Measurements from ENCODE around the gene ZNF862. TPM values are rescaled to one million over a fixed set of nuclear protein-coding genes. Genes with fewer than 3 reads are reported as not detected.

Gene ZNF862
- polyA plus RNA-seq, 3 donors = 1.3 to 18.4 (median 2.7) TPM

DNA sequence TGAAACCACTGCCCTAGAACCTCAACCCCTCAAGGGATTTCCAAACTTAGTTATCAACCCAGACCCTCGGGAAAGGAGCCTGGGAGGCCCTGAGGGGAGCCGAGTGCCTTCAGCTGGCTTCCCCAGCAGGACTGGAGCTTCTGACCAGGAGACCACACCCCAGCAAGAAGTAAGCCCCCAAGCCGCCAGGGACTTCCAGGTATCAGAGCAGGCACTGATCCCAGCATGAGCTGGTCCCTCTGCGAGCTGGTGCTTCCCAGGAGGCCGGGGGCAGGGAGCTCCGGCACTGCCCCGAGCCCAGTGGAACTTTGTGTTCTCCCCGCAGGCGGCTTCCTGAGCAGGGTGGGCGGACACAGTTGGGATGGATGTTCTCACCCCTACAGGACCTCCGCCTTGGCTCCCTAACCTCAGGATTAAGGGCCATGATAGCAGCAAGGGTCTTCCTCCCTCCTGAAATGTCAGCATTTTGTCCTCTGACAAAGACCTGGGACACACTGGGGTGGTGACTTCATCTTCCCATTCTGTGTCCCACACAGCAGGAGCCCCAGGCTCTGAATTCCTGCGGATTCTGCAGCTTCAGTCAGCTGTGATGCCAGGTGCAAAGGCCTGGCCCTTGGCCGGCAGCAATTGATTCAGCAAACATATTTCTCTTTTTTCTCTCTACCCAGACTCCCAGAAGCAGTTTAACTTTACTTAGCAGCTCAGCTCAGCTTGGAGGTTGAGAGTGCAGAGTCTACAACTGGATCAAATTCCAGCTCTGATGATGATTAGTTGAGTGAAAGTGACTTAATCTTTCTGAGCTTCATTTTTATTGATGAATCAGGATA, 47.2 kb downstream of the ZNF862 start:
- H3K27me3 Mint-ChIP-seq (ENCODE audit: low read depth in 3 of 3) = peaks cover 1 to 2% (median 2%) of the 10 kb centered on the region in 3 donors
- peaks cover 7 to 8% of the 10 kb centered on the region in 2 donors for H3K4me1 ChIP-seq (ENCODE audit: control insufficient read depth in 1 of 2, insufficient read depth in 2 of 2, low read length in 2 of 2)
- no peak overlapping the region for H3K4me3 ChIP-seq (replicated peaks in 1 of 3; ENCODE audit: low read depth in 2 of 3, low read length in 3 of 3)
- H3K9ac ChIP-seq (ENCODE audit: insufficient read depth, low read length, poor library complexity, severe bottlenecking) = no peak overlapping the region
- no peak overlapping the region for H3K27ac Mint-ChIP-seq
- DNase-seq = peak in 1 of 3 donors; percentile 1
- H3K9me3 Mint-ChIP-seq = peaks cover 0 to 3% (median 0%) of the 10 kb centered on the region in 7 donors
- H3K4me2 ChIP-seq (replicated peaks; ENCODE audit: extremely low read depth, low read length, poor library complexity, severe bottlenecking) = no peak overlapping the region
- no peaks in the 10 kb centered on the region for H3K36me3 ChIP-seq (replicated peaks in 1 of 2; ENCODE audit: control insufficient read depth in 1 of 2, insufficient read depth in 2 of 2, low read length in 2 of 2)
- no peaks in the 10 kb centered on the region for H3K27me3 ChIP-seq (ENCODE audit: control insufficient read depth in 2 of 2, insufficient read depth in 2 of 2, low read length in 2 of 2)
- TF ChIP-seq, protein P1, sequence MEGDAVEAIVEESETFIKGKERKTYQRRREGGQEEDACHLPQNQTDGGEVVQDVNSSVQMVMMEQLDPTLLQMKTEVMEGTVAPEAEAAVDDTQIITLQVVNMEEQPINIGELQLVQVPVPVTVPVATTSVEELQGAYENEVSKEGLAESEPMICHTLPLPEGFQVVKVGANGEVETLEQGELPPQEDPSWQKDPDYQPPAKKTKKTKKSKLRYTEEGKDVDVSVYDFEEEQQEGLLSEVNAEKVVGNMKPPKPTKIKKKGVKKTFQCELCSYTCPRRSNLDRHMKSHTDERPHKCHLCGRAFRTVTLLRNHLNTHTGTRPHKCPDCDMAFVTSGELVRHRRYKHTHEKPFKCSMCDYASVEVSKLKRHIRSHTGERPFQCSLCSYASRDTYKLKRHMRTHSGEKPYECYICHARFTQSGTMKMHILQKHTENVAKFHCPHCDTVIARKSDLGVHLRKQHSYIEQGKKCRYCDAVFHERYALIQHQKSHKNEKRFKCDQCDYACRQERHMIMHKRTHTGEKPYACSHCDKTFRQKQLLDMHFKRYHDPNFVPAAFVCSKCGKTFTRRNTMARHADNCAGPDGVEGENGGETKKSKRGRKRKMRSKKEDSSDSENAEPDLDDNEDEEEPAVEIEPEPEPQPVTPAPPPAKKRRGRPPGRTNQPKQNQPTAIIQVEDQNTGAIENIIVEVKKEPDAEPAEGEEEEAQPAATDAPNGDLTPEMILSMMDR (IDR thresholded peaks at IDR 0.05) = no peak
- no peaks in the 10 kb centered on the region for H4K20me1 ChIP-seq (ENCODE audit: insufficient read depth, low read length)
- H3K27ac ChIP-seq (ENCODE audit: low read depth in 1 of 2, low read length in 2 of 2) = no peak overlapping the region
- H2AFZ ChIP-seq (ENCODE audit: insufficient read depth, low read depth, low read length, poor library complexity, severe bottlenecking) = no peak overlapping the region
- H3K9me3 ChIP-seq (replicated peaks in 1 of 2; ENCODE audit: control insufficient read depth in 1 of 2, insufficient read depth in 1 of 2, low read length in 2 of 2) = no peaks in the 10 kb centered on the region
- intact Hi-C loops (cut with micrococcal nuclease) = no loop called here
- 94% methylated on average over 12 of the region's 13 CpGs for WGBS (ENCODE audit: insufficient coverage)
- no peaks in the 10 kb centered on the region for H3K79me2 ChIP-seq (ENCODE audit: insufficient read depth, low read length)
- no peak overlapping the region for H3K4me3 Mint-ChIP-seq
- no peaks in the 10 kb centered on the region for H3K36me3 Mint-ChIP-seq
- H3K4me1 Mint-ChIP-seq = peaks cover 11% of the 10 kb centered on the region

- TF ChIP-seq, protein P1 (IDR thresholded peaks at IDR 0.05) = no peak
- H3K4me3 Mint-ChIP-seq = no peak overlapping the region
- peaks cover 1 to 2% (median 2%) of the 10 kb centered on the region in 3 donors for H3K27me3 Mint-ChIP-seq (ENCODE audit: low read depth in 3 of 3)
- peak in 2 of 3 donors; percentile 26 to 33 for DNase-seq
- H3K9me3 Mint-ChIP-seq = peaks cover 0 to 3% (median 0%) of the 10 kb centered on the region in 7 donors
- H3K27ac ChIP-seq (ENCODE audit: low read depth in 1 of 2, low read length in 2 of 2) = no peak overlapping the region
- H3K36me3 ChIP-seq (replicated peaks in 1 of 2; ENCODE audit: control insufficient read depth in 1 of 2, insufficient read depth in 2 of 2, low read length in 2 of 2) = no peaks in the 10 kb centered on the region
- H3K36me3 Mint-ChIP-seq = no peaks in the 10 kb centered on the region
- peaks cover 11% of the 10 kb centered on the region for H3K4me1 Mint-ChIP-seq
- H3K27ac Mint-ChIP-seq = no peak overlapping the region
- H3K4me1 ChIP-seq (ENCODE audit: control insufficient read depth in 1 of 2, insufficient read depth in 2 of 2, low read length in 2 of 2) = peaks cover 7 to 8% of the 10 kb centered on the region in 2 donors
- no peaks in the 10 kb centered on the region for H3K79me2 ChIP-seq (ENCODE audit: insufficient read depth, low read length)
- intact Hi-C loops (cut with micrococcal nuclease) = no loop called here
- H3K9ac ChIP-seq (ENCODE audit: insufficient read depth, low read length, poor library complexity, severe bottlenecking) = no peak overlapping the region
- no peaks in the 10 kb centered on the region for H3K27me3 ChIP-seq (ENCODE audit: control insufficient read depth in 2 of 2, insufficient read depth in 2 of 2, low read length in 2 of 2)
- no CpG with 5 or more reads among the region's 4 CpGs for WGBS (ENCODE audit: insufficient coverage)
- H3K4me2 ChIP-seq (replicated peaks; ENCODE audit: extremely low read depth, low read length, poor library complexity, severe bottlenecking) = no peak overlapping the region
- no peak overlapping the region for H2AFZ ChIP-seq (ENCODE audit: insufficient read depth, low read depth, low read length, poor library complexity, severe bottlenecking)
- no peaks in the 10 kb centered on the region for H3K9me3 ChIP-seq (replicated peaks in 1 of 2; ENCODE audit: control insufficient read depth in 1 of 2, insufficient read depth in 1 of 2, low read length in 2 of 2)
- H4K20me1 ChIP-seq (ENCODE audit: insufficient read depth, low read length) = no peaks in the 10 kb centered on the region
- H3K4me3 ChIP-seq (replicated peaks in 1 of 3; ENCODE audit: low read depth in 2 of 3, low read length in 3 of 3) = no peak overlapping the region
Observed at GRCh38 chr7:149886018-149886415, 47.8 kb downstream of the ZNF862 start.

All from CD14-positive monocyte (primary cell).